Middle frontal gyrus (tissue), 1 donor: ENCODE results near the gene ACTMAP.

Experiments
- DNase-seq: peaks from one replicate; pipeline ENCODE4 v3.0.0-alpha.2; 2015; ENCODE audit warnings: low spot score; ENCODE audit errors: extremely low spot score

The ACTMAP gene

DNA sequence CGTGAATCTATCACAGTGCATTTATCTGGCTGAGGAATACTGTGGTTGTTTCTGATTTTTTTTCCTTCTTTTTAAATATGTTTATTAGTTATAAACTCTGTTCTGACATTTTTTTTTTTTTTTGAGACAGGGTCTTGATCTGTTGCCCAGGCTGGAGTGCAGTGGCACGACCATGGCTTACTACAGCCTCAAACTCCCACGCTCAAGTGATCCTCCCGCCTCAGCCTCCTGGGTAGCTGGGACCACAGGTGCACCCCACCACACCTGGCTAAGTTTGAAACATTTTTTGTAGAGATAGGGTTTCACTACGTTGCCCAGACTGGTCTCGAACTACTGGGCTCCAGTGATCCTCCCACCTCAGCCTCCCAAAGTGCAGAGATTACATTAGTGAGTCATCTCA lies 53.3 kb downstream of the ACTMAP start:
- no peak for DNase-seq

DNA sequence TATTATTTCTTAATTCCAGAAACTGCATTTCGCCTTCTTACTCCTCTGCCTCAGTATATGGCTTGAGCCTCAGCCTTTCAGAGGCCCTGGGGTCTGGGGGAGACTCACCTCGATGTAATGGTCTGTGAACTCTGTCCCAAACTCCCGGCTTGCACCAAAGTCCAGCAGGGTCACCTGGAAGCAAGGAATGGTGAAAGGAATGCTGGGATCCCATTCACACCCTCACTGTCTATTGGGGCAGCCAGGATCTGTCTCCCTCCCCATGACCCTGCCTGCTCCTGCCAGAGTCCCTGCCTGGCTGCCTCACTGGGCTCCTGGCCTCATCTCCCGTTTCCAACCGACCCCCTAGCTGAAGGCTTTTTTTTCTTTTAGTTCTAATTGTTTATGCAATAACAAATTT lies 54.4 kb downstream of the ACTMAP start:
- DNase-seq, result no peak

DNA sequence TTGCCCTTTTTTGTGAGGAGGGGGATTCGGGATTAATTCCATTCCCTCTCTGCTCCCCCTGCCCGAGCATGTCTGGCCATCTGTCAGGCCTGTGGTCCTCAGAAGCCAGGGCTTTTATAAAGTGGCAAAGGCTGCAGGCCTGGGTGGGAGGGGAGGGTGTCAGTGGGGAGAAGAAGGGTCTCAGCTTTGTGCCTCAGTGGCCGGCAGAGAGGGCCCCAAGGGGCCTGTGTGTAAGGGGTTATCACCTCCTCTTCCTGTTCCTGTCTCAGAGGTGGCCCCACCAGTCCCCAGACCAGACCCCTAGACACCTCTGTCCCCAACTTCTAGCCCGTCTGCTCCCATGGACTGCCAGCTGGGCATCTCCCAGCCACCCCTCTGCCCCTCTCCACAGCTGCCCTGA lies 56.4 kb downstream of the ACTMAP start:
- no peak for DNase-seq

DNA sequence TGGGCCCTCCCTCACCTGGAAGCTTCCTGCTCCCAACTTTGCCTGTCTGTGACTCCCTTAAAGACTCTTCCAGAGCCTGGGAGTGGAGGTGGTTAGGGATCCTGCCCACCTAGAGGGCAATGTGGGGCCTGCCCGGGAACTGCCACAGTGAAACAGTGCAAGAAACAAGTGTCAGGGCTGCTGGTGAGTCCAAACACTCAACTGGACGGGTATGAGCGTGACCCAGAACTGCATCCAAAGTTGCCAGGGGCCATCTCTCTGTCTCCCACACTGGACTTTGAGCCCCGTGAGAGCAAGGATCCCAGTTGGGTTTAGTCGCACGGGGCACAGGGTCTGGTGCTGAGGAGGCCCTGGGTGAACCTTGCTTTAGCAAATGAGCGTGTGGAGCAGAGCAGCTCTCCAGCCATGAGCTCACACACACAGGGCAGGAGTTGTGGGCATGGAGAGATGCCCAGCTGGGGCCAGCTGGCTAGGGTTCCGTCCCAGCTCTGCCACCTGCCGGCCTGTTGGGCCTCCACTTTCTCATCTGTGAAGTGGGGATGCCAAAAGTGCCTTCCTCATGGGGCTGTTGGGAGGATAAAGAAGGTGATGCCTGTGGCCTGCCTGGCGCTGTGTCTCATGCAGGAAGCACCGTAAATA lies 57.0 kb downstream of the ACTMAP start:
- no peak for DNase-seq

DNA sequence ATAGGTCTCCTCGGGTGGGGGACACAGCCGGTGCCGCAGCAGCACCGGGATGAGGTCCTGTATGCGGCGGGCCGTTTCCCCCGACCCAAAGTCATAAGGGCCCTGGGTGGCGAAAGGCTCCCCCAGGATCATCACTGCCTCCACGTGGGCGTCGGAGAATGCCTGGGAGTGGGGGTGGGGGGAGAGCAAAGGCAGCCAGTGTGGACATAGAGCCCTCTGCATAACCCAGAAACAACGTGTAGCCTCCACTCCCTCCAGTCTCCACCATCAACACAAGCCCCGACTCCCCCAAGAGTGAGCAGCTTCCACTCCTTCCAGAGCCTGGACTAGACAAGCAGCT lies 58.1 kb downstream of the ACTMAP start:
- DNase-seq, result no peak

DNA sequence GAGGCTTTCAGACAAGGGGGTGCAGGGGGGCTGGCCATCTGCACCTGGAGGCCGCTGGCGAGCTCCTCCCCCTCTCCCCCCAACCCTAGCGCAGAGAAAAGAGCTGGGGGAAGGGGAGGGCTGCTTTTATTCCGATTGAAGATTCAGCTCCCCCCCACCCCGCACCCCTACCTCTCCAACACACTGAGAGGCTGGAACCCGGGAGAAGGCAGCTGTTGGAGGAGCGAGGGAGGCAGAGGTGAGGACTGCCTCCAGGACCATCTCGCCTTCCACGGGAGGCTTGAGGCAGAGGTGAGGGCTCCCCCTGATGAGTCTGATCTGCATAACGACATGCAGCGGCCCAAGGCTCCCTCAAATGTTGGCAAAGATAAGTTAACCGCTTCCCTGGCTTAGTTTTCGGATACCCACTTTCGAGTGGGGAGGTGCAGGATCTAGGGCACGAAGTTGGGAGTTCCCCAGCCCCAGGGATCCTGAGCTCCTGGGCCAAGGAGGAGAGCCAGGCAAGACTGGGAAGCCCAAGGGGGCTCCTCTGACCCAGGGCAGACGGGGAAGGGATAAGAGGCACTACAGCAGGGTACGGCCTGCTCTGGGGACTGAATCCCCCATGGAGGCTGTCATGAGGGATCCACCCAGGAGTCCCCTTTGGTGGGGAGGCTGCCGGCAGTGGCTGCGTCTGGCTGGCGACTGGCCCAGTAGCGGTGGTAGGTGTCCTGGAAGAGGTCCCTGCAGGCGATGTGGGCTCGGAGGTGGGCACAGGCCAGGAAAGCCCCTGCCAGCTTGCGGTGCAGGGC lies 58.7 kb downstream of the ACTMAP start:
- no peak for DNase-seq
